Neural cell (in vitro differentiated cells): ENCODE data around the gene LRRFIP2. TPM values are rescaled to one million over a fixed set of nuclear protein-coding genes. Genes with fewer than 3 reads are reported as not detected.

Experiments used
- H2AFZ ChIP-seq: fragments of 200-600, 300-800 bp; sonication (generic), shearing (Covaris generic); 2 replicates; pipeline ENCODE4 v1.6.0; 2014; ENCODE audit warnings: low read depth, mild to moderate bottlenecking, antibody characterized with exemption, low read length, moderate library complexity
- H3F3A ChIP-seq: fragments of 200-600 bp; shearing (Covaris generic); 2 replicates; pipeline ENCODE4 v1.6.1; 2016; ENCODE audit warnings: mild to moderate bottlenecking, moderate library complexity, mixed read lengths, antibody characterized with exemption, low read length; ENCODE audit not compliant: insufficient read depth, poor library complexity, severe bottlenecking
- H3K27ac ChIP-seq: fragments of 200-600, 300-800 bp; sonication (generic), shearing (Covaris generic); 2 replicates; pipeline ENCODE4 v1.5.1; 2014; ENCODE audit warnings: mild to moderate bottlenecking, low read length, moderate library complexity
- H3K27me3 ChIP-seq: fragments of 300-800, 200-600 bp; sonication (generic), shearing (Covaris generic); 2 replicates; pipeline ENCODE4 v1.6.0; 2014; ENCODE audit warnings: mild to moderate bottlenecking, low read depth, low read length, moderate library complexity; ENCODE audit not compliant: insufficient read depth
- H3K36me3 ChIP-seq: fragments of 300-800, 200-600 bp; sonication (generic), shearing (Covaris generic); 2 replicates; pipeline ENCODE4 v1.5.1; 2014; ENCODE audit warnings: mild to moderate bottlenecking, antibody characterized with exemption, low read length, moderate library complexity; ENCODE audit not compliant: insufficient read depth
- H3K4me2 ChIP-seq: fragments of 300-800, 200-600 bp; sonication (generic), shearing (Covaris generic); 2 replicates; pipeline ENCODE4 v1.6.0; 2014; ENCODE audit warnings: mild to moderate bottlenecking, low read length
- H3K4me3 ChIP-seq: fragments of 300-800, 200-600 bp; sonication (generic), shearing (Covaris generic); 2 replicates; pipeline ENCODE4 v1.5.1; 2014; ENCODE audit warnings: mild to moderate bottlenecking, low read length, moderate library complexity
- H3K79me2 ChIP-seq: fragments of 200-600 bp; shearing (Covaris generic); replicated peaks from 2 replicates; pipeline ENCODE4 v1.6.0; 2014; ENCODE audit warnings: mild to moderate bottlenecking, low read length, moderate library complexity; ENCODE audit not compliant: insufficient read depth
- H3K9ac ChIP-seq: fragments of 300-800, 200-600 bp; sonication (generic), shearing (Covaris generic); 2 replicates; pipeline ENCODE4 v1.6.1; 2016; ENCODE audit warnings: mild to moderate bottlenecking, low read length, mixed read lengths
- H3K9me2 ChIP-seq: fragments of 200-600 bp; shearing (Covaris generic); 2 replicates; pipeline ENCODE4 v1.6.1; 2016; ENCODE audit warnings: mild to moderate bottlenecking, low read length, mixed read lengths; ENCODE audit not compliant: insufficient read depth
- H3K9me3 ChIP-seq: fragments of 200-600, 300-800 bp; sonication (generic), shearing (Covaris generic); 2 replicates; pipeline ENCODE4 v1.6.1; 2016; ENCODE audit warnings: mild to moderate bottlenecking, mixed run types, low read length, moderate library complexity, mixed read lengths
- H4K20me1 ChIP-seq: fragments of 200-600 bp; shearing (Covaris generic); 2 replicates; pipeline ENCODE4 v1.6.1; 2016; ENCODE audit warnings: mild to moderate bottlenecking, mixed run types; ENCODE audit not compliant: insufficient read depth
- EP300 ChIP-seq: fragments of 450-650 bp; conservative IDR thresholded peaks from 2 replicates; pipeline ENCODE4 v1.6.1; 2014; ENCODE audit warnings: antibody characterized with exemption, mild to moderate bottlenecking, moderate library complexity; ENCODE audit not compliant: poor library complexity, severe bottlenecking
- EZH2 ChIP-seq: fragments of 200-600, 300-800 bp; shearing (Covaris generic), sonication (generic); IDR thresholded peaks from 2 replicates; pipeline ENCODE4 v1.6.1; 2014; ENCODE audit warnings: antibody characterized with exemption, low read length, borderline replicate concordance, mild to moderate bottlenecking; ENCODE audit not compliant: insufficient read depth, poor library complexity, severe bottlenecking
- MXI1 ChIP-seq: fragments of 450-650 bp; conservative IDR thresholded peaks from 2 replicates; pipeline ENCODE4 v1.6.1; 2014; ENCODE audit warnings: antibody characterized with exemption, mild to moderate bottlenecking; ENCODE audit not compliant: poor library complexity, severe bottlenecking
- POLR2AphosphoS5 ChIP-seq: IDR thresholded peaks from 2 replicates; pipeline ENCODE4 v1.6.1; 2012
- RAD21 ChIP-seq: fragments of 450-650 bp; conservative IDR thresholded peaks from 2 replicates; pipeline ENCODE4 v1.6.1; 2014; ENCODE audit warnings: antibody characterized with exemption, mild to moderate bottlenecking, moderate library complexity
- SMC3 ChIP-seq: fragments of 450-650 bp; conservative IDR thresholded peaks from 2 replicates; pipeline ENCODE4 v1.6.1; 2014; ENCODE audit warnings: antibody characterized with exemption, mild to moderate bottlenecking, moderate library complexity; ENCODE audit not compliant: poor library complexity
- TAF1 ChIP-seq: IDR thresholded peaks from 2 replicates; pipeline ENCODE4 v1.6.1; 2012; ENCODE audit warnings: low read depth
- polyA plus RNA-seq: library from polyadenylated mRNA; depleted of rRNA; stranded (reverse); fragments of >200 nt; gene quantifications from 2 replicates; pipeline ENCODE4 v1.2.3, GENCODE V29; 2014
- TF ChIP-seq, protein P1 (sequence below): IDR thresholded peaks from 2 replicates; pipeline ENCODE4 v1.6.1; 2012; ENCODE audit warnings: borderline replicate concordance
- TF ChIP-seq, protein P2 (sequence below): fragments of 450-650 bp; IDR thresholded peaks from 2 replicates; pipeline ENCODE4 v1.5.1; 2014; ENCODE audit warnings: antibody characterized with exemption, mild to moderate bottlenecking, moderate library complexity; ENCODE audit not compliant: poor library complexity, severe bottlenecking

The LRRFIP2 gene
- polyA plus RNA-seq, 1 donor from 2014 or later = 143 TPM

DNA sequence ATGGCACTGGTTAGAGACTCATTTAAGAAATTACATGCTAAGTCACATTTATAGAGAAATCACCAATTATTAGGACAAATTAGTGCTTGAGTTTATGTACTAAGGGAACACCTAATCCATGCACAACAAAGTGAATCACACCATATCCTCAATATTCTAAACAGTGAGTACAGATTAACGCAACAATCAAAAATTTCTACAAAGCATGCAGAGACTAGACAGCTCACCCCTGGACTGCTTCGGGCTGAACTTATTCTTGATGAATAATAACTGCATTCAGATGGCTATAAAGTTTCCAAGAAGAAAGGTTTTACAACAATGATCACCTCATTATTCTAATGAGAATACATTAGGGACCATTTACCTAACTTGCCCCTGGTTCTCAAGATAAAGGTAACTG is 66.5 kb downstream of the LRRFIP2 start:
- no peaks in the 10 kb centered on the region for H3F3A ChIP-seq
- no peak overlapping the region for H3K4me3 ChIP-seq
- no peaks in the 10 kb centered on the region for H3K9me2 ChIP-seq
- H3K9ac ChIP-seq = no peak overlapping the region
- no peak for TF ChIP-seq POLR2AphosphoS5
- no peak for TF ChIP-seq TAF1
- no peak for TF ChIP-seq SMC3
- TF ChIP-seq MXI1 = no peak
- TF ChIP-seq EP300 = no peak
- TF ChIP-seq EZH2 = no peak
- no peak for TF ChIP-seq RAD21
- TF ChIP-seq, protein P1, sequence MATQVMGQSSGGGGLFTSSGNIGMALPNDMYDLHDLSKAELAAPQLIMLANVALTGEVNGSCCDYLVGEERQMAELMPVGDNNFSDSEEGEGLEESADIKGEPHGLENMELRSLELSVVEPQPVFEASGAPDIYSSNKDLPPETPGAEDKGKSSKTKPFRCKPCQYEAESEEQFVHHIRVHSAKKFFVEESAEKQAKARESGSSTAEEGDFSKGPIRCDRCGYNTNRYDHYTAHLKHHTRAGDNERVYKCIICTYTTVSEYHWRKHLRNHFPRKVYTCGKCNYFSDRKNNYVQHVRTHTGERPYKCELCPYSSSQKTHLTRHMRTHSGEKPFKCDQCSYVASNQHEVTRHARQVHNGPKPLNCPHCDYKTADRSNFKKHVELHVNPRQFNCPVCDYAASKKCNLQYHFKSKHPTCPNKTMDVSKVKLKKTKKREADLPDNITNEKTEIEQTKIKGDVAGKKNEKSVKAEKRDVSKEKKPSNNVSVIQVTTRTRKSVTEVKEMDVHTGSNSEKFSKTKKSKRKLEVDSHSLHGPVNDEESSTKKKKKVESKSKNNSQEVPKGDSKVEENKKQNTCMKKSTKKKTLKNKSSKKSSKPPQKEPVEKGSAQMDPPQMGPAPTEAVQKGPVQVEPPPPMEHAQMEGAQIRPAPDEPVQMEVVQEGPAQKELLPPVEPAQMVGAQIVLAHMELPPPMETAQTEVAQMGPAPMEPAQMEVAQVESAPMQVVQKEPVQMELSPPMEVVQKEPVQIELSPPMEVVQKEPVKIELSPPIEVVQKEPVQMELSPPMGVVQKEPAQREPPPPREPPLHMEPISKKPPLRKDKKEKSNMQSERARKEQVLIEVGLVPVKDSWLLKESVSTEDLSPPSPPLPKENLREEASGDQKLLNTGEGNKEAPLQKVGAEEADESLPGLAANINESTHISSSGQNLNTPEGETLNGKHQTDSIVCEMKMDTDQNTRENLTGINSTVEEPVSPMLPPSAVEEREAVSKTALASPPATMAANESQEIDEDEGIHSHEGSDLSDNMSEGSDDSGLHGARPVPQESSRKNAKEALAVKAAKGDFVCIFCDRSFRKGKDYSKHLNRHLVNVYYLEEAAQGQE = no peak
- TF ChIP-seq, protein P2, sequence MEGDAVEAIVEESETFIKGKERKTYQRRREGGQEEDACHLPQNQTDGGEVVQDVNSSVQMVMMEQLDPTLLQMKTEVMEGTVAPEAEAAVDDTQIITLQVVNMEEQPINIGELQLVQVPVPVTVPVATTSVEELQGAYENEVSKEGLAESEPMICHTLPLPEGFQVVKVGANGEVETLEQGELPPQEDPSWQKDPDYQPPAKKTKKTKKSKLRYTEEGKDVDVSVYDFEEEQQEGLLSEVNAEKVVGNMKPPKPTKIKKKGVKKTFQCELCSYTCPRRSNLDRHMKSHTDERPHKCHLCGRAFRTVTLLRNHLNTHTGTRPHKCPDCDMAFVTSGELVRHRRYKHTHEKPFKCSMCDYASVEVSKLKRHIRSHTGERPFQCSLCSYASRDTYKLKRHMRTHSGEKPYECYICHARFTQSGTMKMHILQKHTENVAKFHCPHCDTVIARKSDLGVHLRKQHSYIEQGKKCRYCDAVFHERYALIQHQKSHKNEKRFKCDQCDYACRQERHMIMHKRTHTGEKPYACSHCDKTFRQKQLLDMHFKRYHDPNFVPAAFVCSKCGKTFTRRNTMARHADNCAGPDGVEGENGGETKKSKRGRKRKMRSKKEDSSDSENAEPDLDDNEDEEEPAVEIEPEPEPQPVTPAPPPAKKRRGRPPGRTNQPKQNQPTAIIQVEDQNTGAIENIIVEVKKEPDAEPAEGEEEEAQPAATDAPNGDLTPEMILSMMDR = no peak
- H3K27me3 ChIP-seq = no peaks in the 10 kb centered on the region
- no peaks in the 10 kb centered on the region for H3K9me3 ChIP-seq
- H3K79me2 ChIP-seq = no peaks in the 10 kb centered on the region
- no peak overlapping the region for H3K4me2 ChIP-seq
- no peak overlapping the region for H3K27ac ChIP-seq
- H3K36me3 ChIP-seq = no peaks in the 10 kb centered on the region
- H4K20me1 ChIP-seq = no peaks in the 10 kb centered on the region
- no peak overlapping the region for H2AFZ ChIP-seq

DNA sequence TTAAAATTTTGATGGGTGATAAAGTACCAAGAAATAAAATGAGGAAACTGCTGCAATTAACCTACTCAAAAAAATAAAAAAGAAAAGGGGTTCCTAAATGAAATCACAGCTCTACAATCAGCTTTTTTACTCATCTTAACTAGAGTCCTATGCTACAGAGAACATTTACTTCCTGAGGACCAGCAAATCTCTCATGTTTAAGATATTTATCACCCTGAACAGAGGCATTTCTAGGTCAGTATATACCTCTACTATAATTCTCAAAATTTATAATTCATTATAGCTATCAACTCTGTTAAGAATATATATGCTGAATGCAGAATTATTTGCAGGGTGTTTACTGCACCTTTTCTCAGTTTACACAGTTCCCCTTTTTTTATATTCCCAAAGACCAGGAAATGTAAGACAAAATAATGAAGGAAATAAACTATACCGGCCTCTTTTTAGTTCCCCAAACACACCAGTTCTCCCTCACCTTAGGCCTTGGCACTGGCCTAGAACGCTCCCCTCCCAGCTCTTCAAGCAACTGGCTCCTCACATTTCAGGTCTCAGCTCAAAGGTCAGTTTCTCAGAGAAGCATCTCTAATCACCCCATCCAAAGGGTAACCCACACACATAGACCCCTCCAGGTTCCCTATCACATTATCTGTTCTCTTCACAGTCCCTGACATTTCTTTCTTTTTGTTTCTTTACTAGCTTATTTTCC is 71.1 kb downstream of the LRRFIP2 start:
- H3K79me2 ChIP-seq = no peaks in the 10 kb centered on the region
- H3K9me3 ChIP-seq = no peaks in the 10 kb centered on the region
- H3K9ac ChIP-seq = no peak overlapping the region
- no peak overlapping the region for H3K27ac ChIP-seq
- H3K27me3 ChIP-seq = no peaks in the 10 kb centered on the region
- H3K4me3 ChIP-seq = no peak overlapping the region
- H3K36me3 ChIP-seq = no peaks in the 10 kb centered on the region
- H3K9me2 ChIP-seq = no peaks in the 10 kb centered on the region
- no peak for TF ChIP-seq EZH2
- TF ChIP-seq SMC3 = no peak
- H3F3A ChIP-seq = no peaks in the 10 kb centered on the region
- no peak overlapping the region for H3K4me2 ChIP-seq
- H2AFZ ChIP-seq = no peak overlapping the region
- no peaks in the 10 kb centered on the region for H4K20me1 ChIP-seq
